ENCODE results near the gene DTX3. TPM values are rescaled to one million over a fixed set of nuclear protein-coding genes. Genes with fewer than 3 reads are reported as not detected.

Gene DTX3
- total RNA-seq, 1 donor from 2014 or later: 99.6 TPM

DNA sequence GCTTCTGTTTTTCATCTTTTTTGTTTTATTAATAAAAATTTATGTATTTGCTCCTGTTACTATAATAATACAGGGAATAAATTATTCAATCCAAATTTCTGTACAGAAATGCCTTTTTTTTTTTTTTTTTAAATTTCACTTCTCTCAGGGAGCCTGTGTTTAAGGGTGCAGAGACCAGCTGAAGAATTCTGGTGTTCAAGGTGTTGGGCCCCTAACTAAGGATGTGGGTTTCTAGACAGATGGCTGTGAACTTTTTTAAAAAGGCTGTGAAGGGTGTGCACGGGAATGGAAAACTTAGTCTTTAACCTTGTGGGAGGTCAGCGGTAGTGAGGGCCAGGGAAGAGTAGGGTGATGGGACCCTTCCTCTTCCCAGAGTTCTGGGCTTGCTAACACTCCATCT is 1.3 kb upstream of the DTX3 start:
- no peak for DNase-seq
- TF ChIP-seq, protein P1, sequence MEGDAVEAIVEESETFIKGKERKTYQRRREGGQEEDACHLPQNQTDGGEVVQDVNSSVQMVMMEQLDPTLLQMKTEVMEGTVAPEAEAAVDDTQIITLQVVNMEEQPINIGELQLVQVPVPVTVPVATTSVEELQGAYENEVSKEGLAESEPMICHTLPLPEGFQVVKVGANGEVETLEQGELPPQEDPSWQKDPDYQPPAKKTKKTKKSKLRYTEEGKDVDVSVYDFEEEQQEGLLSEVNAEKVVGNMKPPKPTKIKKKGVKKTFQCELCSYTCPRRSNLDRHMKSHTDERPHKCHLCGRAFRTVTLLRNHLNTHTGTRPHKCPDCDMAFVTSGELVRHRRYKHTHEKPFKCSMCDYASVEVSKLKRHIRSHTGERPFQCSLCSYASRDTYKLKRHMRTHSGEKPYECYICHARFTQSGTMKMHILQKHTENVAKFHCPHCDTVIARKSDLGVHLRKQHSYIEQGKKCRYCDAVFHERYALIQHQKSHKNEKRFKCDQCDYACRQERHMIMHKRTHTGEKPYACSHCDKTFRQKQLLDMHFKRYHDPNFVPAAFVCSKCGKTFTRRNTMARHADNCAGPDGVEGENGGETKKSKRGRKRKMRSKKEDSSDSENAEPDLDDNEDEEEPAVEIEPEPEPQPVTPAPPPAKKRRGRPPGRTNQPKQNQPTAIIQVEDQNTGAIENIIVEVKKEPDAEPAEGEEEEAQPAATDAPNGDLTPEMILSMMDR (IDR thresholded peaks at IDR 0.05; ENCODE audit: partially characterized antibody, unreplicated experiment): no peak
- Mint-ChIP-seq H3K9me3 (ENCODE audit: unreplicated experiment) (peaks cover 24% of the 10 kb centered on the region), H3K27me3 (ENCODE audit: unreplicated experiment) (peaks cover 15% of the 10 kb centered on the region), H3K4me1 (ENCODE audit: low read depth, unreplicated experiment) (peaks cover 36% of the 10 kb centered on the region), H3K4me3 (ENCODE audit: unreplicated experiment) (peak overlapping the region; percentile 90), H3K36me3 (ENCODE audit: unreplicated experiment) (peaks cover 13% of the 10 kb centered on the region), H3K27ac (ENCODE audit: unreplicated experiment) (peak overlapping the region; percentile 93)

DNA sequence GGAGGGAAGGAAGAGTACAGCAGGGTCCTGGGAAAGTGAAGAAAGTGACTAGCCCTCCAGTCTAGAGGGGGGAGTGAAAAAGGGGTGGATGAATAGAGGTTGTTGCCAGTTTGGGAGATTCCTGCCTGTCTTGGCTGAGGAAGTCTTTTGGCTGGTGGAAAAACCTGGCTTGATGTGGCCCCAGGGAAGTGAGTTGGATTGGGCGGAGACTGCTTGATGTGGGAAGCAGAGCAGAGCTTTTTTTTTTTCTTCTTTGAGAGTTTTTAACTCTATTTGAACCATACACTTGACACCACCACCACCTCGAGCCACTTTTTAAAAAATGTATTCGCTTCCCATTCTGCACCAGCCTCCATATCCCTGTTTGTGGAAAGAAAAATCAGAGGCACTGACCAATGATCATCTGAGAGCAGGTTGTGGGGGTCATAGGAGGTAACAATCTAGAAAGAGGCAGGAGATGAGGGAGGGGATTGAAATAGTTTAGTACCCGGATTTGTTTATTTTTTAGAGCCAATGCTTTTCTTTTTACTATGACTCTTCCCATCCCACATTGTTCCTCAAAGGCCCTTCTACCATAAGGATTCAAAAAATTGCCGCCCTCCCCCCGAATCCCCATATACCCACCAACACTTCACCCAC is 690 bp upstream of the DTX3 start:
- TF ChIP-seq, protein P1 (IDR thresholded peaks at IDR 0.05; ENCODE audit: partially characterized antibody, unreplicated experiment): no peak
- DNase-seq: no peak
- Mint-ChIP-seq H3K27me3 (ENCODE audit: unreplicated experiment) (peaks cover 15% of the 10 kb centered on the region), H3K4me3 (ENCODE audit: unreplicated experiment) (peak overlapping the region; percentile 90), H3K9me3 (ENCODE audit: unreplicated experiment) (peaks cover 26% of the 10 kb centered on the region), H3K27ac (ENCODE audit: unreplicated experiment) (peak overlapping the region; percentile 93), H3K4me1 (ENCODE audit: low read depth, unreplicated experiment) (peaks cover 36% of the 10 kb centered on the region), H3K36me3 (ENCODE audit: unreplicated experiment) (peaks cover 13% of the 10 kb centered on the region)

DNA sequence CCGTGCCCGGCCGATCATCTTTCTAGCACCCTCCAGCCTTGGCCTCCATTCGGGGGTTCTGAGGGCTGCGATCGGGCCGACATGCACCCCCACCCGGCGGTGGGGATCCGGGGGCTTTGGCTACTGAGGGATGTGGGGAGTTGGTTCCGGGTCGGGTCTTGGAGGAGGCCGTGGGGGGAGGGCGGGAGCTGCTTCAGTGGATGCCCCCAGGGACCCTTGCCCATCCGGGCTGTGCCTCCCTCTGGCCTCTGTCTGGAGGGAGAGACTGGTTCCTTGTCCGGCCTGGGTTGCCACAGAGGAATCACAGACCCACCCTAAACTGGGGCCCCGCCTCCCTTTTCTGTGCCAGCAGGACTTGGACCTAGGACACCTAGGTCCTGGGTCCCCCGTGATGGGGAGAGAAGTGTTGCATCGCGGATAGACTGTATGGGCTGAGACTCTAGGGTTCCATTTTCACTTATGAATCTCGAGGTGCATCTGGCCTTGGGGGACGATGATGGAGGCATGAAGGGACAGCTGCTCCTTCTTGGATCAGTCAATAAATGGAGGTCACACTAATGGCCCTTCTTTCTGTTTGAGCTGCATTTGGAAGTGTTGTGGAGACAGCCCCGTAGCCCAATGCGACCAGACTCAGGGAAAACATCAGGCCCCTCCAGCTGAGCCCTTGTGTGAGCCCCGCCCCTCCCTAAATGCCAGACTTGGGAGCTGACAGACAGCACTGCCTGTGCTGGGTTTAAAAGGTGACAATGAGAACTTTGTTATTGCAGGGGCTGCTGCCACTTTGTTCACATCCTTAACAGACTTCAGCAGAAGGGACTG is 577 bp downstream of the DTX3 start:
- H3K27me3 Mint-ChIP-seq (ENCODE audit: unreplicated experiment): peaks cover 16% of the 10 kb centered on the region
- H3K4me3 Mint-ChIP-seq (ENCODE audit: unreplicated experiment): peak overlapping the region; percentile 84
- peak; percentile 74 for DNase-seq
- H3K27ac Mint-ChIP-seq (ENCODE audit: unreplicated experiment): peak overlapping the region; percentile 98
- H3K36me3 Mint-ChIP-seq (ENCODE audit: unreplicated experiment): peaks cover 10% of the 10 kb centered on the region
- peaks cover 24% of the 10 kb centered on the region for H3K9me3 Mint-ChIP-seq (ENCODE audit: unreplicated experiment)
- peaks cover 42% of the 10 kb centered on the region for H3K4me1 Mint-ChIP-seq (ENCODE audit: low read depth, unreplicated experiment)
- TF ChIP-seq, protein P1 (IDR thresholded peaks at IDR 0.05; ENCODE audit: partially characterized antibody, unreplicated experiment): no peak

DNA sequence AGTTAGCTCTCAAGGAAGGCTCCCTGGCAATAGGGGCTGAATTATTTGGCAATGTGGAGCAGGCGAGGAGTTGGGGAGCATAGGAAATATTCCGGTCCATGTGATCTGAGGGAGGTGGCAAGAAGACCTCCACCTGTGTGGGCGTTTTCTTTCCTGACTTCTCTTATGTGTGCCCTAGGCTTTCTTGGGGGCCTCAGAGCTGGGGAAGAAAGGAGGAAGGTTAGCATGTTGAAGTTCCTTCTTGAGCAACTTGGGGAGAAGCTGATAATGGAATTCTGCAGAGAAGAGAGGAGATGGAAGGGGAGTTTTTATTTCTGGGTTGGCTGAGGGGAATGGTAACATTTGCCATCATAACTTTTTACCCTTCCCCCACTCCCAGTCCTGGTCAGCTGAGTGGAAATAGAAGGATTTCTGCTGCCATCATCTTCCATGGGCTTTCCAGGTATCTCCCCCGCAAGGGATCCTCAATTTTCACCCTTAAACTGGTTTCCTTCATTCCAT is 1.2 kb downstream of the DTX3 start:
- peak overlapping the region; percentile 84 for H3K4me3 Mint-ChIP-seq (ENCODE audit: unreplicated experiment)
- peak overlapping the region; percentile 98 for H3K27ac Mint-ChIP-seq (ENCODE audit: unreplicated experiment)
- peaks cover 24% of the 10 kb centered on the region for H3K9me3 Mint-ChIP-seq (ENCODE audit: unreplicated experiment)
- no peak for DNase-seq
- H3K36me3 Mint-ChIP-seq (ENCODE audit: unreplicated experiment): peaks cover 10% of the 10 kb centered on the region
- H3K4me1 Mint-ChIP-seq (ENCODE audit: low read depth, unreplicated experiment): peaks cover 44% of the 10 kb centered on the region
- TF ChIP-seq, protein P1 (IDR thresholded peaks at IDR 0.05; ENCODE audit: partially characterized antibody, unreplicated experiment): no peak
- H3K27me3 Mint-ChIP-seq (ENCODE audit: unreplicated experiment): peaks cover 17% of the 10 kb centered on the region

Data from glutamatergic neuron (in vitro differentiated cells).